Progenitor cell of endocrine pancreas (in vitro differentiated cells): Measurements from ENCODE around the gene FAM78A. TPM values are rescaled to one million over a fixed set of nuclear protein-coding genes. Genes with fewer than 3 reads are reported as not detected.
A peak's percentile ranks its signal among the peaks of the same experiment; 100 is the strongest.

Source experiments
- DNase-seq: peaks from one replicate; pipeline ENCODE4 v3.0.0; 2021; ENCODE audit warnings: low spot score; ENCODE audit not compliant: unreplicated experiment
- H3K27ac Mint-ChIP-seq: 2 replicates; pipeline ENCODE4 v1.8.0; 2021; ENCODE audit warnings: mild to moderate bottlenecking, moderate library complexity, mixed read lengths
- H3K27me3 Mint-ChIP-seq: 2 replicates; pipeline ENCODE4 v1.8.0; 2021; ENCODE audit warnings: mixed read lengths
- H3K36me3 Mint-ChIP-seq: 2 replicates; pipeline ENCODE4 v1.8.0; 2022; ENCODE audit warnings: mixed read lengths; ENCODE audit not compliant: insufficient read depth
- H3K4me1 Mint-ChIP-seq: 2 replicates; pipeline ENCODE4 v1.8.0; 2021; ENCODE audit warnings: low read depth, mixed read lengths
- H3K4me3 Mint-ChIP-seq: 2 replicates; pipeline ENCODE4 v1.8.0; 2021; ENCODE audit warnings: low read depth, mild to moderate bottlenecking, moderate library complexity, mixed read lengths
- H3K9me3 Mint-ChIP-seq: 2 replicates; pipeline ENCODE4 v1.8.0; 2021; ENCODE audit warnings: low read depth, mixed read lengths
- CTCF ChIP-seq: fragments of 200-600 bp; sonication (generic); IDR thresholded peaks from one replicate; pipeline ENCODE4 v1.5.0; 2021; ENCODE audit warnings: antibody characterized with exemption, mild to moderate bottlenecking; ENCODE audit not compliant: unreplicated experiment
- total RNA-seq: library from RNA; stranded (reverse); gene quantifications from 2 replicates; pipeline ENCODE4 v1.2.1, GENCODE V29; 2021

FAM78A gene
- total RNA-seq, 1 donor from 2014 or later: 2.0 TPM

GRCh38 chr9:131278702-131279111 is 2.4 kb upstream of the FAM78A start:
- peaks cover 6% of the 10 kb centered on the region for H3K4me1 Mint-ChIP-seq
- no peak for TF ChIP-seq CTCF
- DNase-seq: no peak
- no peaks in the 10 kb centered on the region for H3K9me3 Mint-ChIP-seq
- no peak overlapping the region for H3K27ac Mint-ChIP-seq
- peak overlapping the region; percentile 41 for H3K4me3 Mint-ChIP-seq
- no peaks in the 10 kb centered on the region for H3K36me3 Mint-ChIP-seq
- peaks cover 50% of the 10 kb centered on the region for H3K27me3 Mint-ChIP-seq

GRCh38 chr9:131277910-131278701 is 1.8 kb upstream of the FAM78A start:
- Mint-ChIP-seq H3K4me1 (peaks cover 5% of the 10 kb centered on the region), H3K36me3 (no peaks in the 10 kb centered on the region), H3K4me3 (peak overlapping the region; percentile 79), H3K9me3 (no peaks in the 10 kb centered on the region), H3K27me3 (peaks cover 50% of the 10 kb centered on the region), H3K27ac (peak overlapping the region; percentile 45)
- peak; percentile 64 for DNase-seq
- TF ChIP-seq CTCF: no peak

- H3K9me3 Mint-ChIP-seq: no peaks in the 10 kb centered on the region
- H3K27ac Mint-ChIP-seq: no peak overlapping the region
- H3K27me3 Mint-ChIP-seq: peaks cover 49% of the 10 kb centered on the region
- TF ChIP-seq CTCF: no peak
- H3K4me3 Mint-ChIP-seq: no peak overlapping the region
- H3K4me1 Mint-ChIP-seq: peaks cover 5% of the 10 kb centered on the region
- DNase-seq: no peak
- no peaks in the 10 kb centered on the region for H3K36me3 Mint-ChIP-seq
Measured at GRCh38 chr9:131277287-131277909, 1.1 kb upstream of the FAM78A start.

- Mint-ChIP-seq H3K36me3 (no peaks in the 10 kb centered on the region), H3K9me3 (no peaks in the 10 kb centered on the region), H3K4me1 (peaks cover 3% of the 10 kb centered on the region), H3K27ac (no peak overlapping the region), H3K27me3 (peaks cover 44% of the 10 kb centered on the region), H3K4me3 (no peak overlapping the region)
- no peak for DNase-seq
- no peak for TF ChIP-seq CTCF
Measured at GRCh38 chr9:131276891-131277286, 579 bp upstream of the FAM78A start.

GRCh38 chr9:131275332-131276093 is 797 bp downstream of the FAM78A start:
- Mint-ChIP-seq H3K4me3 (peak overlapping the region; percentile 52), H3K4me1 (peaks cover 3% of the 10 kb centered on the region), H3K9me3 (no peaks in the 10 kb centered on the region), H3K27ac (no peak overlapping the region), H3K27me3 (peaks cover 31% of the 10 kb centered on the region), H3K36me3 (no peaks in the 10 kb centered on the region)
- DNase-seq: no peak
- peak; percentile 15 for TF ChIP-seq CTCF
